HepG2 (cell line): ENCODE results near the gene NHLRC3. TPM values are rescaled to one million over a fixed set of nuclear protein-coding genes. Genes with fewer than 3 reads are reported as not detected.

Source experiments
- ATAC-seq: fragments of 200-7000 bp; cut with Tn5 transposase; 3 replicates; pipeline ENCODE4 v1.9.1; 2020; ENCODE audit warnings: mild to moderate bottlenecking, moderate library complexity
- BruUV-seq: library from RNA; stranded (reverse); fragments of 400-500 nt; replicated peaks from 2 replicates; lab custom pipeline; 2021; lab: Mats Ljungman, UMichigan
- CTCF ChIA-PET: fragments of 300-600 bp; formaldehyde crosslinking; extraction: SDS; loops from one replicate; lab custom pipeline; 2021; ENCODE audit warnings: low total read pairs, inconsistent platforms, low intra/inter-chr PET ratio; lab: Yijun Ruan, JAX
- POLR2A ChIA-PET: fragments of 350-600 bp; sonication (Branson Sonifier 250); formaldehyde crosslinking; loops from one replicate; lab custom pipeline; 2020; ENCODE audit warnings: antibody characterized with exemption, inconsistent platforms; lab: Yijun Ruan, JAX
- DNase-seq: peaks from one replicate; pipeline ENCODE4 v3.0.0-alpha.2; 2015; ENCODE audit warnings: low spot score
- FAIRE-seq: peaks from 3 replicates; lab custom pipeline; 2011; peaks lifted over from hg19 to GRCh38; lab: Jason Lieb, UNC
- H2AFZ ChIP-seq: one replicate; pipeline ENCODE4 v1.6.1; 2011; ENCODE audit warnings: low read length, inconsistent platforms
- H3K27ac ChIP-seq: fragments of 300-600 bp; 3 replicates; pipeline ENCODE4 v1.8.0; 2011; ENCODE audit warnings: mixed run types, mild to moderate bottlenecking, mixed read lengths, low read length, inconsistent platforms; ENCODE audit not compliant: insufficient read depth; ENCODE audit errors: extremely low read length
- H3K27me3 ChIP-seq, 2 experiments: fragments of 200-600 bp in 1 of 2; 2 replicates in 1 of 2; 3 replicates in 1 of 2; pipeline versions ENCODE4 v1.6.0 to v1.8.0; 2011; ENCODE audit warnings: low read length in 2 of 2, mild to moderate bottlenecking in 2 of 2, moderate library complexity in 2 of 2, inconsistent platforms in 1 of 2; ENCODE audit not compliant: insufficient read depth in 2 of 2, control insufficient read depth in 1 of 2
- H3K36me3 ChIP-seq, 2 experiments: fragments of 200-600 bp in 1 of 2; replicated peaks in 1 of 2; 2 replicates in 1 of 2; 3 replicates in 1 of 2; pipeline versions ENCODE4 v1.5.1 to v1.8.0; 2011; ENCODE audit warnings: low read length in 2 of 2, inconsistent platforms in 1 of 2; ENCODE audit not compliant: insufficient read depth in 2 of 2, control insufficient read depth in 1 of 2
- H3K4me1 ChIP-seq: 2 replicates; pipeline ENCODE4 v1.5.1; 2012; ENCODE audit warnings: low read length, inconsistent platforms; ENCODE audit not compliant: insufficient read depth
- H3K4me2 ChIP-seq: 2 replicates; pipeline ENCODE4 v1.6.0; 2011; ENCODE audit warnings: low read depth, low read length, inconsistent platforms
- H3K4me3 ChIP-seq, 3 experiments: fragments of 200-600 bp in 1 of 3; sonication (generic), shearing (Covaris generic) in 1 of 3; replicated peaks in 1 of 3; 2 replicates each; pipeline ENCODE4 v1.5.1; 2011 to 2016; ENCODE audit warnings: low read length in 3 of 3, inconsistent platforms in 2 of 3, low read depth in 2 of 3, mild to moderate bottlenecking in 2 of 3, control low read depth in 1 of 3, mixed read lengths in 1 of 3; ENCODE audit not compliant: insufficient read depth in 1 of 3
- H3K79me2 ChIP-seq: one replicate; pipeline ENCODE4 v1.6.1; 2011; ENCODE audit warnings: low read length, inconsistent platforms; ENCODE audit not compliant: insufficient read depth
- H3K9ac ChIP-seq: 2 replicates; pipeline ENCODE4 v1.6.0; 2011; ENCODE audit warnings: mild to moderate bottlenecking, low read depth, low read length, inconsistent platforms; ENCODE audit not compliant: insufficient read depth
- H3K9me3 ChIP-seq: 2 replicates; pipeline ENCODE4 v1.5.1; 2012; ENCODE audit warnings: mild to moderate bottlenecking, low read length
- H4K20me1 ChIP-seq: 2 replicates; pipeline ENCODE4 v1.6.0; 2011; ENCODE audit warnings: inconsistent platforms, mild to moderate bottlenecking, low read length, moderate library complexity; ENCODE audit not compliant: insufficient read depth
- ATM ChIP-seq: fragments of 450-650 bp; IDR thresholded peaks from 2 replicates; pipeline ENCODE4 v1.7.1; 2017; ENCODE audit warnings: mild to moderate bottlenecking, borderline replicate concordance
- GLI4 ChIP-seq: sonication (generic); formaldehyde crosslinking; IDR thresholded peaks from 2 replicates; pipeline ENCODE4 v1.5.1; 2020; ENCODE audit warnings: missing genetic modification reagents, mild to moderate bottlenecking, moderate library complexity, borderline replicate concordance
- HNRNPH1 ChIP-seq: fragments of 200-400 bp; formaldehyde crosslinking; optimal IDR thresholded peaks from 2 replicates; pipeline ENCODE3; 2017; ENCODE audit warnings: mild to moderate bottlenecking, low read depth, low read length
- MEIS2 ChIP-seq: sonication (generic); formaldehyde crosslinking; IDR thresholded peaks from 2 replicates; pipeline ENCODE4 v1.9.0; 2021; ENCODE audit warnings: mild to moderate bottlenecking, missing genetic modification reagents
- NR1H2 ChIP-seq: sonication (generic); formaldehyde crosslinking; IDR thresholded peaks from 2 replicates; pipeline ENCODE4 v1.8.1; 2022; ENCODE audit warnings: low read depth, missing genetic modification reagents, borderline replicate concordance
- NR2F2 ChIP-seq: IDR thresholded peaks from 2 replicates; pipeline ENCODE4 v1.6.1; 2012; ENCODE audit warnings: low read depth, inconsistent platforms, borderline replicate concordance
- POLR2AphosphoS5 ChIP-seq: IDR thresholded peaks from 2 replicates; pipeline ENCODE4 v1.6.1; 2012; ENCODE audit warnings: low read depth, low read length
- RBM39 ChIP-seq: fragments of 200-400 bp; formaldehyde crosslinking; IDR thresholded peaks from one replicate; pipeline ENCODE4 v1.6.1; 2018; ENCODE audit warnings: antibody characterized with exemption, mild to moderate bottlenecking, low read depth, low read length; ENCODE audit not compliant: poor library complexity, severe bottlenecking
- RXRB ChIP-seq: IDR thresholded peaks from 2 replicates; pipeline ENCODE4 v1.6.1; 2016; ENCODE audit warnings: borderline replicate concordance, missing genetic modification reagents, missing compliant biosample characterization
- XRCC5 ChIP-seq: fragments of 200-400 bp; formaldehyde crosslinking; optimal IDR thresholded peaks from 2 replicates; pipeline ENCODE3; 2017; ENCODE audit warnings: mild to moderate bottlenecking, low read length
- ZNF33A ChIP-seq: sonication (generic); formaldehyde crosslinking; IDR thresholded peaks from 2 replicates; pipeline ENCODE4 v1.5.1; 2020; ENCODE audit warnings: missing genetic modification reagents, mild to moderate bottlenecking, moderate library complexity, borderline replicate concordance
- ZNF552 ChIP-seq: sonication (generic); formaldehyde crosslinking; IDR thresholded peaks from 2 replicates; pipeline ENCODE4 v1.9.0; 2022; ENCODE audit warnings: missing genetic modification reagents, mild to moderate bottlenecking, borderline replicate concordance
- ZNF670 ChIP-seq: sonication (generic); formaldehyde crosslinking; IDR thresholded peaks from 2 replicates; pipeline ENCODE4 v1.8.0; 2022; ENCODE audit warnings: mild to moderate bottlenecking, missing genetic modification reagents, borderline replicate concordance
- ZNF879 ChIP-seq: sonication (generic); formaldehyde crosslinking; IDR thresholded peaks from 2 replicates; pipeline ENCODE4 v1.8.1; 2023; ENCODE audit warnings: missing genetic modification reagents
- in situ Hi-C: cut with HindIII; loops from 2 replicates; pipeline ENCODE4 v1.10.0; 2017; ENCODE audit warnings: low pct_unique_long_range_greater_than_20kb; ENCODE audit not compliant: extremely low pct_ligation_motif_present
- intact Hi-C: fragments of 100-400 bp; cut with micrococcal nuclease; formaldehyde crosslinking; loops from one replicate; pipeline ENCODE4 v1.10.0; 2022; ENCODE audit not compliant: unreplicated experiment
- polyA plus RNA-seq, 8 experiments: library from polyadenylated mRNA; depleted of rRNA in 3 of 8; stranded (reverse) in 7 of 8; unstranded in 1 of 8; fragments of >200 nt; fragmentation: Illumina TruSeq in 4 of 8; extraction: Trizol in 4 of 8; gene quantifications; 2 replicates each; pipeline versions ENCODE4 v1.2.1 to v1.2.3, GENCODE V29; 2011 to 2016; ENCODE audit warnings: low read depth in 4 of 8, missing spikeins in 1 of 8, mixed read lengths in 1 of 8; ENCODE audit not compliant: insufficient read depth in 1 of 8
- total RNA-seq, 5 experiments: library from RNA; depleted of rRNA; stranded (reverse); fragments of >200 nt; fragmentation: Illumina TruSeq; extraction: Trizol; gene quantifications; 2 replicates each; pipeline ENCODE4 v1.2.3, GENCODE V29; 2016; ENCODE audit warnings: low read depth in 1 of 5
- TF ChIP-seq, protein P1 (sequence below): sonication (generic); formaldehyde crosslinking; IDR thresholded peaks from 2 replicates; pipeline ENCODE4 v1.5.1; 2020; ENCODE audit warnings: missing genetic modification reagents, mild to moderate bottlenecking, borderline replicate concordance
- TF ChIP-seq, protein P2 (sequence below): conservative IDR thresholded peaks from 2 replicates; pipeline ENCODE4 v1.6.1; 2018; ENCODE audit warnings: missing genetic modification reagents
- TF ChIP-seq, protein P3 (sequence below), 2 experiments: sonication (generic) in 1 of 2; formaldehyde crosslinking in 1 of 2; IDR thresholded peaks; 2 replicates each; pipeline versions ENCODE4 v1.4.0 to v1.6.1; 2018 to 2020; ENCODE audit warnings: missing genetic modification reagents in 2 of 2, borderline replicate concordance in 1 of 2, low read depth in 1 of 2, mild to moderate bottlenecking in 1 of 2, missing biosample characterization in 1 of 2
- TF ChIP-seq, protein P4 (sequence below): IDR thresholded peaks from 2 replicates; pipeline ENCODE4 v1.6.1; 2012; ENCODE audit warnings: inconsistent platforms

NHLRC3 gene
- total and polyA plus RNA-seq, 2 of the 13 experiments (the other 11 are each of a cell fraction or from before 2014, with no cell fraction given) = 19.9 to 29.8 TPM

DNA sequence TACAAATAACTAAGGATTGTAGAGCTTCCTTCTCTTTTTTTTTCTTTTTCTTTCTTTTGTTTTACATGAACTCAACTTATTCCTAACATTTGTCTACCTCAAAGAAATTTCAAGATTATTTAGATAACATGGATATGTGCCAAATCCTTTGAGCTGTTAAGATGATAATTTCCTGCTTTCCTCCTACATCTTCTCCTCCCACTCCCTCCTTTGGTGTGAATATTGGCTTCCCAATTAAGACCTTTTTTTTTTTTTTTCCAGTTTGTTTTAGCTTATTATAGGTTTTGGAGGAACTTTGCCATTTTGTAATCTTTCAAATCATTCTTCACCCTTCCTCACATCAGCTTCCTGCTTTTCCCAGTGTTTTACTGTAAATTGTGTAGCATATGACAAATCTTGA is 10.6 kb downstream of the NHLRC3 start:
- Histone ChIP-seq H3K79me2 (no peaks in the 10 kb centered on the region), H3K9ac (no peak overlapping the region)
- TF ChIP-seq, protein P1, sequence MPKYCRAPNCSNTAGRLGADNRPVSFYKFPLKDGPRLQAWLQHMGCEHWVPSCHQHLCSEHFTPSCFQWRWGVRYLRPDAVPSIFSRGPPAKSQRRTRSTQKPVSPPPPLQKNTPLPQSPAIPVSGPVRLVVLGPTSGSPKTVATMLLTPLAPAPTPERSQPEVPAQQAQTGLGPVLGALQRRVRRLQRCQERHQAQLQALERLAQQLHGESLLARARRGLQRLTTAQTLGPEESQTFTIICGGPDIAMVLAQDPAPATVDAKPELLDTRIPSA = no peak
- TF ChIP-seq GLI4 (CRISPR knock-in tag) (no peak), NR1H2 (CRISPR knock-in tag) (no peak), XRCC5 (no peak), RXRB (CRISPR knock-in tag) (no peak), NR2F2 (no peak), ZNF879 (no peak), ZNF670 (CRISPR knock-in tag) (no peak), RBM39 (no peak), HNRNPH1 (no peak), ATM (no peak), ZNF552 (CRISPR knock-in tag) (no peak), MEIS2 (CRISPR knock-in tag) (no peak), POLR2AphosphoS5 (no peak), ZNF33A (CRISPR knock-in tag) (no peak)
- TF ChIP-seq, protein P2, sequence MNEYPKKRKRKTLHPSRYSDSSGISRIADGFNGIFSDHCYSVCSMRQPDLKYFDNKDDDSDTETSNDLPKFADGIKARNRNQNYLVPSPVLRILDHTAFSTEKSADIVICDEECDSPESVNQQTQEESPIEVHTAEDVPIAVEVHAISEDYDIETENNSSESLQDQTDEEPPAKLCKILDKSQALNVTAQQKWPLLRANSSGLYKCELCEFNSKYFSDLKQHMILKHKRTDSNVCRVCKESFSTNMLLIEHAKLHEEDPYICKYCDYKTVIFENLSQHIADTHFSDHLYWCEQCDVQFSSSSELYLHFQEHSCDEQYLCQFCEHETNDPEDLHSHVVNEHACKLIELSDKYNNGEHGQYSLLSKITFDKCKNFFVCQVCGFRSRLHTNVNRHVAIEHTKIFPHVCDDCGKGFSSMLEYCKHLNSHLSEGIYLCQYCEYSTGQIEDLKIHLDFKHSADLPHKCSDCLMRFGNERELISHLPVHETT = no peak
- TF ChIP-seq, protein P3, sequence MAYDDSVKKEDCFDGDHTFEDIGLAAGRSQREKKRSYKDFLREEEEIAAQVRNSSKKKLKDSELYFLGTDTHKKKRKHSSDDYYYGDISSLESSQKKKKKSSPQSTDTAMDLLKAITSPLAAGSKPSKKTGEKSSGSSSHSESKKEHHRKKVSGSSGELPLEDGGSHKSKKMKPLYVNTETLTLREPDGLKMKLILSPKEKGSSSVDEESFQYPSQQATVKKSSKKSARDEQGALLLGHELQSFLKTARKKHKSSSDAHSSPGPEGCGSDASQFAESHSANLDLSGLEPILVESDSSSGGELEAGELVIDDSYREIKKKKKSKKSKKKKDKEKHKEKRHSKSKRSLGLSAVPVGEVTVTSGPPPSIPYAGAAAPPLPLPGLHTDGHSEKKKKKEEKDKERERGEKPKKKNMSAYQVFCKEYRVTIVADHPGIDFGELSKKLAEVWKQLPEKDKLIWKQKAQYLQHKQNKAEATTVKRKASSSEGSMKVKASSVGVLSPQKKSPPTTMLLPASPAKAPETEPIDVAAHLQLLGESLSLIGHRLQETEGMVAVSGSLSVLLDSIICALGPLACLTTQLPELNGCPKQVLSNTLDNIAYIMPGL (CRISPR knock-in tag; IDR thresholded peaks at IDR 0.05; ENCODE audit: borderline replicate concordance in 1 of 2, low read depth in 1 of 2) = no peak
- TF ChIP-seq, protein P4, sequence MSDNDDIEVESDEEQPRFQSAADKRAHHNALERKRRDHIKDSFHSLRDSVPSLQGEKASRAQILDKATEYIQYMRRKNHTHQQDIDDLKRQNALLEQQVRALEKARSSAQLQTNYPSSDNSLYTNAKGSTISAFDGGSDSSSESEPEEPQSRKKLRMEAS = no peak
- TF ChIP-seq, all 625 proteins: peak for 0
- no peak overlapping the region for H3K27ac ChIP-seq
- no peaks in the 10 kb centered on the region for H4K20me1 ChIP-seq
- intact Hi-C loops = no loop called here
- ChIA-PET POLR2A (interaction anchor here (0.6 to 1.4 kb wide), 3 partner anchors 11 to 607 kb away, joined by 3 read pairs; partner anchors contain the start of genes NHLRC3 and PROSER1), CTCF (no interaction called here)
- no peak overlapping the region for H3K4me2 ChIP-seq
- no peaks in the 10 kb centered on the region for H3K9me3 ChIP-seq
- ATAC-seq (no peak), DNase-seq (no peak), FAIRE-seq (no peak)
- BruUV-seq = no TSS peak
- H2AFZ ChIP-seq = no peak overlapping the region
- H3K4me1 ChIP-seq = no peaks in the 10 kb centered on the region
- H3K4me3 ChIP-seq = no peak overlapping the region
- H3K36me3 ChIP-seq = no peaks in the 10 kb centered on the region; a peak in 1 of 5 replicates
- in situ Hi-C loops = no loop called here
- no peaks in the 10 kb centered on the region for H3K27me3 ChIP-seq
